NCI-H345 treated with DMSO at 0.1 percent for 48 hours (cell line): ENCODE measurements around the gene FILIP1.

Experiments used
- DNase-seq: peaks from one replicate; lab custom pipeline; 2025; ENCODE audit not compliant: unreplicated experiment; lab: John Stamatoyannopoulos, UW

The FILIP1 gene

DNA sequence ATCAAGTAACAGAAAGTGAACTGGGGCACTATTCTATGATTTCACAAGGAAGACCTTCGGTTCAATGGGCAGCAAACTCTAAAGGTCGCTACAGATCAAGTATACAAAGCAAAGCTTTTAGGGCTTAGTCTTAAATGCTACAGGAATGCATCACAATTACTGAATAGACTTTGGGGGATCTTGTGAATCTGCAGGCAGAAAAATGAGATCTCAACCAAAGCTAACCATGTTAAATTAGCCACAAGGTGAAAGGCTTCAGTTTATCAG lies 111.0 kb downstream of the FILIP1 start:
- DNase-seq, result no peak

- DNase-seq, result no peak
These were observed 111.5 kb downstream of the FILIP1 start for GRCh38 chr6:75381877-75382633.

- DNase-seq, result no peak
These were observed 114.1 kb downstream of the FILIP1 start for GRCh38 chr6:75379536-75379935.

- no peak for DNase-seq
These were observed 115.5 kb downstream of the FILIP1 start for GRCh38 chr6:75378101-75378500.

- peak; percentile 72 for DNase-seq
These were observed 116.2 kb downstream of the FILIP1 start for GRCh38 chr6:75377386-75377785.

- no peak for DNase-seq
These were observed 117.1 kb downstream of the FILIP1 start for GRCh38 chr6:75376347-75377024.

GRCh38 chr6:75374961-75375400 lies 118.6 kb downstream of the FILIP1 start:
- no peak for DNase-seq

GRCh38 chr6:75372884-75373283 lies 120.7 kb downstream of the FILIP1 start:
- no peak for DNase-seq

DNA sequence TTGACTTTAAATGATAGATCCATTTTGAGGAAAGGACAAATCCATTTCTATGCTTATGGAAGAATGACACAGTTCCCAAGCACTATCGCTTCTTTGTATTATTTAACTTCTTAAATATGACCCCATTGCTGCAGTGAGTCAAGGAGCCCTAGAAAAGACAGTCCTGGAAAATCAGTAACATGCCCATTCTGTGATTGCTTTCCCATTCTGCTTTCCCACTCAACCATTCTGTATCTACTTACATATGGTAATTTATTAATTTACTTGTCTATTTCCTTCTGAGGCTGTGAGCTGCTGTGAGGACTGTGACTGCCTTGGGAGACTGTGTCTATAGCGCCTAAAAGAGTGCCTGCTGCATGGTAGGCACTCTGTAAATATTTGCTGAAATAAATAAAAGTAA lies 123.6 kb downstream of the FILIP1 start:
- no peak for DNase-seq

- no peak for DNase-seq
These were observed 124.7 kb downstream of the FILIP1 start for GRCh38 chr6:75368864-75369402.

GRCh38 chr6:75368151-75368779 lies 125.3 kb downstream of the FILIP1 start:
- DNase-seq, result no peak

DNA sequence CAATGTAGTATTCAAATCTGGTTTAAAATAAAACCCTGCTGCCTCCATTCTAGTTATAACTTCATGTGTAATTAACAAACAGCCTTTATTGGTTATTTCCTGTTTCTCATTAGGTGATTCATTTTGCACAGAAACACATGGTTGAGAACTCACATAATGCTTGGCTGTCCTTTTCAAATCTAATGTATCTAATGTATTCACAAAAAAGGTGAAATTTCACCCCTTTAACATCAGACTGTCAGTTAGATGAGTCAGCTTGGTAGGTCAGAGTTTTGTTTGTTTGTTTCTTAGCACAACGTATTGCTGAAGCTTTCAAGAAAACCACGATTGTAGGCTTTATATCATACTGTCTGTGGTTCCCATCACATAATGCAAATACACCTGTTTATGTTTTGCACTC lies 130.3 kb downstream of the FILIP1 start:
- no peak for DNase-seq

GRCh38 chr6:75353644-75354043 lies 140.0 kb downstream of the FILIP1 start:
- DNase-seq, result no peak

- no peak for DNase-seq
These were observed 142.0 kb downstream of the FILIP1 start for GRCh38 chr6:75351570-75351969.

DNA sequence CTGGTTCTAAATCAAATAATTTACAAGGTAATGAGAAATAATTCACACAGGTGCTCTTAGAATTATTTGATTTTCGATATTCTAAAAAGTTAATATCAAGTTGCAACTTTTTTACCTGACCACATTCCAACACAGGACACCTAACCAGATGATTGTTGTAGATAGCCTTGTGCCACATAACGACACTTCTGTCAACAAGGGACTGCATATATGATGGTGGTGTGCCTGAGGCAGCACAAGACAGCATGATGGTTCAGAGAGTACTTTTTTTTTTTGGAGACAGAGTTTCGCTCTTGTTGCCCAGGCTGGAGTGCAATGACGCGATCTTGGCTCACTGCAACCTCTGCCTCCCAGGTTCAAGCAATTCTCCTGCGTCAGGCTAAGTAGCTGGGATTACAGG lies 142.8 kb downstream of the FILIP1 start:
- no peak for DNase-seq

DNA sequence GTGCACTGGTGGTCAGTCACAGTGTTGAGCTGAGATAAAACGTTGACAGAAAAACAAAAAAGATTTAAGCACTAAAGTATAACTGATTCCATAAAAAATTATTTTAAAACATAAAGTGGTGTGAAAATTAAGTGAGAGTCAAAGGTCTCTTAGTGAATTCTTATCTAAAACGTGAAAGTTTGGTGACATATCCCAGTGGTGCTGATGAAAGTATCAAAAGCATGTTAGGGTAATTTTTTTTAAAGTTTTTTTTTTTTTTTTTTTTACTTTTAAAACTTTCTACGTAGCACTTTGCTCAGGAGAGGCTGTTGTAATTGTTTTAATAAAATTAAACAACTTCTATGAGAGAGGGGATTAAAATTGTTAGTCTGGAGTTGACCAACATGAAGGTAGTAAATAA lies 143.4 kb downstream of the FILIP1 start:
- no peak for DNase-seq

DNA sequence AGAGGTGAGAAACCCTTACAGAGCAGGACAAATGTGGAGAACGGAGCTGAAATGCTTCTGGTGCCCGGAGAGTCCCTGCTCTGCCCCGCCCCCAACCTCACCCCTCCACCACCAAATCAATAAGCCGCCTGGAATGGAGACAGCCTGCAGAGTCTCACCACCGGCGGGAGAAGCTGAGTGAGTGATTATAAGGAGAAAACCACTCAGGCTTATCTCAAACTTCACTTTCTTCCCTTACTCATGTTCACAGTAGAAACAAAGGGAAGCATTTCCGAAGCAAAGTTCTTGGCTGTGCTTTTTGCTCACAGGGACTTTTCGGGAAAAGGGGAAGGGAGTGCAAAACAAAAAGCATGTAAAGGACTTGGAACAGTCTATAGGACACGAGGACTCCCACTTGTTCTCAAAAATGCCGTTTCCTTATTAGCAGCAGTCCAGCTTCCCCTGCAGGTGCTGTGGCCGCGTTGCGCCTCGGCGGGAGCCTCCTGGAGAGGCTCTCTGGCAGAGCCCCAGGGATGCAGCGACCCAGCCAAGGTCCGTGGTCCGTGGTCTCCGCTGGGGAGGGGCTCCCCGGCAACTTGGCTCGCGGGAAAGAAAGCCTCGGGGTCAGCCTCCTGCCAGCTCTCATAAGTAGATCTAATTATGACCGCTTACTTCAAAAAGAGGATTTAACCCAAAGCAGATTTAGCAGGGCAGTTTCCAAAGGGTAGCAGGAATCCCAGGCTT lies 144.2 kb downstream of the FILIP1 start:
- DNase-seq, result peak; percentile 5

DNA sequence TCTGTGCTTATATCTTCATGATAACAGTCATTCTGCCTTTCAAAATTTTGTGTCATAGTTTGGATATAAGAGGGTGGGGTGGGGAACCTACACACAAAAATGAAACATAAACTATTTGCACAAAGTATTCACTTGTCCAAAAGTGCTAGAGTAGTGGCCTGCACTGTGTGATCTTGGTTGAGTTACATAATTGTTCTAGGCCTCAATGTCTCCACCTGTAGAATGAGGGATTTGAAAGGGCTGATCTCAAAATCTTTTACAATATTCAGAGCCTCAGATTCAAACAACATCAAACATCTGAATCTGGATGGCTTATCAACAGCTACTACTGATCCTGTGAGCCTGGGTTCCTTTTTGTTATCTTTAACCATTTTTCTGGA lies 144.7 kb downstream of the FILIP1 start:
- DNase-seq, result no peak

GRCh38 chr6:75347898-75348610 lies 145.5 kb downstream of the FILIP1 start:
- DNase-seq, result no peak

- DNase-seq, result no peak
These were observed 148.2 kb downstream of the FILIP1 start for GRCh38 chr6:75345413-75345812.

DNA sequence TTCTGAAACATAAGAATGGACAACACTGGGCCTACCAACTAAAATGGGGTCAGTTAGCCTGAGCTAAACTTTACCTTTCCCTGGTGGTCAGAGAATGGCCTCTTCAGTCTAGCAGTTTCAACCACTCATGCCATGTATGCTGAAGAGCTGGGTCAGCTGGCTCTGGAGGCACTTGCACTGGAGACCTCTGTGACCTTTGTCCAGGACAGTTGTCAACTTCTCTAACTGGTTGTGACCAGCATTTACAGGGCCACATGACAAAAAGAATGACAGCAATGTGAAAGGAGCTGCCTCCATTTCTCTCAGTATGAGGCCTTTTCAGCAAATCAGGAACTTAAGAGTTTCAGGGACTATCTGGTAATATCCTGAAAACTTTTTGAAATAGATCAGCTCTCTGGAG lies 149.1 kb downstream of the FILIP1 start:
- no peak for DNase-seq
